COLO668 (cell line): Measurements from ENCODE around the gene DNAJA2.
A peak's percentile ranks its signal among the peaks of the same experiment; 100 is the strongest.

Experiments
- DNase-seq: peaks from one replicate; lab custom pipeline; 2025; ENCODE audit not compliant: unreplicated experiment; lab: John Stamatoyannopoulos, UW

The DNAJA2 gene

DNA sequence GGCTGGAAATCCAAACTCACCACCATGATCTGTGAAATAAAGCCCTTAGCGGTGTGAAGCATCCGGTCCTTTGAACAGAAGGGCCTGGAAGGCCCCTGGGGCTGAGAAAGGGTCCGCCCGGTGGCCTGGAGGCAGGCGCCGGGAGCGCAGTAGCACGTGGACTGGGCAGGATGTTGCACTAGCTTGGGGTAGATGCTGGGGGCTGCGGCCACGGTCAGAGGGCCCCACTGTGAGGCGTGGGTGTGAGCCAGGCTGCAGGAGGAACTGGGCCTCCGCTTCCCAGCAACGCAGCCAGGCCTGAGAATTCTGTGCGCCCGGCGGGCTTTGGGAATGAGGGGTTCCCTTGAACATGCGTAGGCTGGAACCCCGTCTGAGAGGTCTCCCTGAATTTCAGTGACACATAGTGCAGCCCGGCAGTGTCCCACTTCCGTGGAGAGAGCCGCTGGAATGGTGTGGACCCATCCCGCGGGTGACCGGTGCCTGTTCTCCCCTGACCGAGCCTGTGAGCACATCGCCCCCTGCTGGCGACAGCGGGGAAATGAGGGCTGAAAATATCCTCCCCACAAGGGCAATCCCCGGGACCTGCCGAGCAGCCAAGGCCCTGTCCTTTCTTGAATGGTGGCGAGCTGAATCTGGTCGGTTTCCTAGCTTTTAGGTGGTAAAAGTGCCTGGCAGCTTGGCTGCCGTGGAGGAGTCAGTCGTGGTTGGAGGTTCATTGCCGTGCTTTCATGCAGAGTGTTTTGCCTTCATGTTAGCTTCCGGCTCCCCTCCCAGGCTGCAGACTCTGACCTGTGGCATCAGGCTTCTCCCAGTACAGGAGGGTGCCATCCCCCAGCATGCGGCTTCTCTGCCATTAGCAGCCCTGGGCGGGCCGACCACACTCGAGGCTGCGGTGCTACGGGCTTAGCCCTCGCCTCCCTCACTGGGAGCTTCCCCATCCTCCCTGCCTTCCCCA is 43.8 kb downstream of the DNAJA2 start:
- peak; percentile 71 for DNase-seq

DNA sequence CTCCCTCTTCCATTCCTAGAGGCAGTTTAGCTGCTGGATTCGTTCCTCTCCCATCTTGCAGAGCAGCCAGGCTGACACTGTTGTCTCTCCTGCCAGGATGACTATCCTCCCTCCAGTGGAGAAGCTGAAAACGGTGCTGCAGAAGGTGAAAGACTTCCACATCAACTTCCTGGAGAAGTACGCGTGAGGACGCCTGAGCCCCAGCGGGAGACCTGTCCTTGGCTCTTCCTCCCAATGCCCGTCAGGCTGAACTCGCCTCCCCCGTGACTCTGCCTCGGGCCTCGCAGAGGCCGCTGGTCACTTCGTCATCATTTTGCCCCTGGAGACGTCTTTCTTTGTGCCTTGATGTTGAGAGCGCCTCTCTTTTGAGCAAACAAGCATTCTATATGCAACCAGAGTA is 44.7 kb downstream of the DNAJA2 start:
- no peak for DNase-seq

DNA sequence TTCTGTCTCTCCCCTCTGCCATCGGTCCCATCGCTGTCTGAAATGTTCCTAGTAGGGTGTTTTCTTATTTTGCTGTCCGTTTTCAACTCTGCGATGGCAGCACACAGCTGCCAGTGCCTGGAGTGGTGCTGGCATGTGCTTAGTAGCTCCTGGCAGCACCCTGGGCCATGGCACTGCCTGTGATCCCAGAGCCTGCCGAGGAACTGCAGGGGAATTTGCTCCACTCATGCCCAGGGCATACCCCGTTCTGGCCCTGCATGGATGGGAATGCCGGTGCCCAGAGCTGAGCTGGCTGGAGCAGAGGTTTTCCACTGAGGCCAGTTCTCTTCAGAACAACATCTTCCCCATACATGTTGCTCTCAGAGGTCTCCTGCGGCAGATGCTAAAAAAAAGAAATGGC is 46.2 kb downstream of the DNAJA2 start:
- DNase-seq, result no peak

DNA sequence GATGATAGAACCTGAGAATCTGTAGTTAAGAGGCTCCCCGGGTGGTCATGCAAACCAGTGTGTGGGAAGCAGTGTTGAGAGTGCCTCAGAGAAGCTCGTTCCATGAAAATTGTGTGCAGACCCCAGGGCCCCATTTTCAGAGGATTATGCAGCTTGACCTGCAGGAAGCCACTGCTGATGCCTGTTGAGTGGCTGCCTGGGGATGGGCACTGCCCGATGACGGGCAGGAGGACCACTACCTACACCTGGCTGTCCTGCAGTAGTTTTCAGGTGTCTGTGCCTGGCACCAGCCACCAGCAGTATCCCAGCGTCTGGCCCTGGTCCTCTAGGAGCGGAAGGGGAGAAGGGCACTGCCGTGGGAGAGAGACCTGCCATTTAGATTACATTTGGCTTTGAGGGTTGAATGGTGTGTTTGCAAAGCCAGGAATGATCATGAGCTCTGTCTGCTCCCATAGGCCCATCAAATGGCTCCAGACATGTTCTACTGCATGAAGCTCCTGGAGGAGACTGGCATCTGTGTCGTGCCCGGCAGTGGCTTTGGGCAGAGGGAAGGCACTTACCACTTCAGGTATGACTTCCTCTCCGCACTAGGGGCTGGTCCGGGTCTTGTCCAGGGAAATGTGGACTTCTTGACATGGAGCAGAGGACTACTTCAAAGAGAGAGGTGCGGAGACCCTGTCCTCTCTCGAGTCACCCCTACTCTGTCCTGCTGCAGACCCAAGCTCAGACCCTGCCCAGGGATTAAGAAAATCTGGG is 46.8 kb downstream of the DNAJA2 start:
- no peak for DNase-seq

DNA sequence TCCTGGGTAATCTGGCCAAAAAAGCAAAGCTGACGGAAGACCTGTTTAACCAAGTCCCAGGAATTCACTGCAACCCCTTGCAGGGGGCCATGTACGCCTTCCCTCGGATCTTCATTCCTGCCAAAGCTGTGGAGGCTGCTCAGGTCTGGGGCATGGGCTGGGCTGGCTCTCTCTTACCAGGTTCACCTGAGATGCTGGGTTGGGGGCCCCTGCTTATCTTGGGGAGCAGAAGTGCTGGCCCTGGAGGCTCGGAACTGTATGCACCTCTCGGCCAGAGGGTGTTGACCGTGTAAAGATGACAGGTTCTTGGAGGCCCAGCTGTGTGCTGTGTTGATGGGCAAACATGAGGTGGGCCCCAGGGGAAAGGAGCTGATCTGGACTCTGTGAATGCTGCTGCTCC is 49.1 kb downstream of the DNAJA2 start:
- DNase-seq, result no peak

DNA sequence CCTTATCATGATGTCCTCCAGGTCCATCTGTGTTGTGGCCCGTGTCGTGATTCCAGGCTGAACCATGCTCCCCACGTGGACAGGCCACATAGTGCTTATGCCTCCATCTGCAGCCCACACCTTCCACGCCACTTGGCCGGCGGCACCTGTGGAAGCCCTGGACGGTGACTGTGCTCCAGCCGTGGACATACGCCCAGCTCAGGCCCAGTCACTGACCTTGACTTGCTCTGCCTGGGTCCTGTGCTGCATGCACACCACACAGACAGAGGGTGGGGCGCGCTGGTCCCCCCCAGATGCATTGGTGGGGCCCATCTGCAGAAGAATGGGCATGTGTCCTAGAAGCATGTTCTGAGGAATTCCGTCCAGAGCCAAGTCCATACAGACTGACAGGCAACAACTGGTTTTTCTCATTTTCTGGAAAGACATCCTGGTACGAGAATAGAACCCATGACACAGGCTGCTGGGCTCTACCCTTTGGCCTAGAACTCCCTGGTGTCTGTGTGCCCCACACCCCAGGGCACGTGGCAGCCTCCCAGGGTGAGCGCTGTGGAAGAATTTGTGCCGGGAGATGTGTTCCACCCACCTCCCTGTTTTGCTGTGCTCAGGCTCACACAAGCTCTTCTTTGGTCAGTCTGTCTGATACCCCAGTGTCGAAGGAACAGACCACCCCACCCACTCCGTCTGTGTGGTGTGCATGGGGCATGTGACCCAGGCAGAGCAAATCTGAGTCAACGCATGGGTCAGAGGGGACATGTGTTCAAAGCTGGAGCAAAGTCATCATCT is 49.8 kb downstream of the DNAJA2 start:
- no peak for DNase-seq

DNA sequence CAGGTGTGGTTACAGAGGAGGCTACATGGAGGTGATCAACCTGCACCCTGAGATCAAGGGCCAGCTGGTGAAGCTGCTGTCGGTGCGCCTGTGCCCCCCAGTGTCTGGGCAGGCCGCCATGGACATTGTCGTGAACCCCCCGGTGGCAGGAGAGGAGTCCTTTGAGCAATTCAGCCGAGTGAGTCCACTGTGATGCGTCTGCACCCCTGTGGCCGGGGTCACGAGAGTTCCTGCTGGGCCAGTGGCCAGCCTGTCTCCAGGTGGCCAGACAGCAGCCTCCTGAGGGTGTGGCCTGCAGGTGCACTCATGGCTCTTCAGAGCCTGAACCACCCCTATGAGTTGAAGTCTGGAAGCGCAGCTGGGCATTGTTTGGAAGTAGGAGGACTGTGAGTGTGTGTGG is 51.2 kb downstream of the DNAJA2 start:
- peak; percentile 23 for DNase-seq

DNA sequence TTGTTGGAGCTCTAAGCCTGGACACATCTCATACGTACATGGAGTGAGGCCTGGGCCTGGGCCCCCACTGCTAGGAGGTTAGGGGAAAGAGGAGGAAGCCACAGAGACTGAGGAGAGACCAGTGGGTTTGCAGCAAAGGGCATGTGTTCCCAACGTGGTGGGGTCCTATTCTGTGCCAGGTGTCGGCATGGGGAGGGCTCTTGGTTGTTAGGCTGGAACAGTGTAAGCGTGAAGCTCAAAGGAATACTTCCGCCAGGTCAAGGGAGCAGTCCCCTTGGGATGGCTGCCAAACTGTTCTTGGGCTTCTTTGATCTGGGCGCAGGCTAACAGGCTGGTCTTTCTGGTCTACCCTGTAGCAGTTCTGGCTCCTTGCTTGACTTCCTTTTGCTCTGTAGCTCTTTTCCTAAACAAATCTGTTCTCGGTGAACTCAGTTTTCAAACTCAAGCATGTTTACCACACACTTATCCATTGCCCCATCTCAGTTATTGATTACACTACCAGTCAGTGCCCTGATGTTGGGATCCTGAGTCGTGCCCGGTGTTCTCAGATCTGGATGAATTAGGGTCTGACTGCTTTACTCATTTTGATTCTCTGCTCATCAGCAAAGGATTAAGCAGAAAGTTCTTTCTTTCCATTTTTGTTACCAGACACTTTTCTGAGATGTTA is 52.9 kb downstream of the DNAJA2 start:
- no peak for DNase-seq

DNA sequence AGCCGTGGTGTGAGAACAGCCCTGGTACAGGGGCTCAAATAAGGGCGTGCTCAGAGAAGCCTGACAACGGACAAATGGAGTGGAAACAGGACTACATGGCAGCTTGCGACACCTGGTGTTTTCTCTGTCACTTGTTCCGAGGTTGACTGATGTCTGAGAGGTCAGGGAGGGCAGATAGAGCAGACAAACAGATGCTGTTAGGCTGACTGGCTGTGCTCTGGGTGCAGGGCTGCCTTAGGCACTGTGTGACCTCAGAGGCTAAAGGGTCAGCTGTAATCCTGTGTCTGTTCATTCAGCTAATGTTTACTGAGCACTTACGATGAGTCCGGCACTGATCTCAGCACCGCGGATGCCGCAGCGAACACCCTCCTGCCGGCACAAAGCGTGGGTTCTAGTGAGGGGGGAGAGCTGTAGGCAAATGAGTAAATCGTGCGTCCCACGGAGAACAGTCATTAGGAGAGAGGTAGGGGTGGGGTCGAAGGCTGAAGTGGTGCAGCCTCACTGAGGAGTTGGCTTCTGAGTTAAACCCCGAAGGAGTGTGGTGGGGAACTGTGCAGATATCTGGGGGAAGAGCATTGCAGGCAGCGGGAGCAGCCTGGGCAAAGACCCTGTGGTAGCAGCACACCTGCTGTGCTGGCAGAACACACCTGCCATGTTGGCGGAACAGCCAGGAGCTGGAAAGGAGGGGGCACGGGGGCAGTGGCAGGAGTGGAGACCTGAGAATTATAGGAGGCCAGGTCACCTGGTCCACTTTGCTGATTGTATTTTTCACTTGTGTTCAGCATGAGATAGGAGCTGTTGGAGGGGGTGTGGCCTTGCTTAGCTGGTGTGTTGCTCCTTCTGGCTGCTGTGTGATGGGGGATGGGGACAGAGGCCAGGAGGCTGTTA is 54.3 kb downstream of the DNAJA2 start:
- DNase-seq, result peak; percentile 78

DNA sequence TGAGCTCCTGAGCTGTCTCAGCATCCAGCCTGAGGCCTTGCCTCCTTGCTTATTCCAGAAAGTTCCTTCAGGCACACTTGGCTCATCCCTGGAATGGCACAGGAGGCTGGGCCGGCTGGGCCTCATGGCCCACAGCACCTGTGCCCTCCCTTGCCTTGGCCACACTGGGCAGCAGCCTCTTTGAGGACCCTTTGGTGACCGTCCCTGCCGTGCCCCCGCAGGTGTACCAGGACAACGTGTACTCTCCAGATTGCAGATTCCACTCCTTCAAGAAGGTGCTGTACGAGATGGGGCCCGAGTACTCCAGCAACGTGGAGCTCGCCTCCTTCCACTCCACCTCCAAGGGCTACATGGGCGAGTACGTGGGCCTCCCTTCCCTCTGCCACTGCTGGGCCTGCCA is 55.1 kb downstream of the DNAJA2 start:
- DNase-seq, result no peak

DNA sequence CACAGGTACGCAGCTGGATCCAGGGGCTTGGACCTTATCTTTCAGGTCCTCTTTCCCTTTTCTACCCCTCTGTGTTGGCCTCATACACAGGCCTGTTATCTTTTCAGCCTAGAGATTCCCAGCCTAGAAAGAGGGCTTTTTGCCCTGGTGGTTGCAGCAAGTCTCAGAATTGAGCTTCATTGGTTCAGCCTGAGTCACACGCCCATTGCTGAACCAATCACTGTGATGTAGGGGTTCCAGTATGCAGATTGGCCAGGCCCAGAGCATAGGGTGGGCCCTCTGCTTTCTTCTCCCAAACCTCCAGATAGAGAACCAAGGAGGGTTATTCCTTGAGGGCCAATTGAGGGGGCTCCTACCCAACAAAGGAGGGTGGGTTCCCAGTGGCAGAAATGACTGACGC is 56.5 kb downstream of the DNAJA2 start:
- DNase-seq, result no peak

DNA sequence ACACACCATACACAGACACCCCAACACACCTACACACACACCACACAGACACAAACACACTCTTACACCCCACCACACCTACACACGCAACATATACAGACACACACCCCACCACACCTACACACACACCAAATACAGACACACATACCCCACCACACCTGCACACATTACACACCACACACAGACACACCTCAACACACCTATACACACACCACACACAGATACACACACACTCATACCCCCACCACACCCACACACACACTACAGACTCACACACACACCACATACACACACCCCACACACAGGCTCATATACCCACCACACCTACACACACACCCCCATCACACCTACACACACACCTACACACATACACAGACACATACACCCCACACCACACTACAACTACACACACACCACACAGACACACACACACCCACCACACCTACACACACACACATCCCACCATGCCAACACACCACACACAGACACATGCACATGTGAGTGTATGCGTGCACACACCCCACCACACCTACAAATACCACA is 57.9 kb downstream of the DNAJA2 start:
- no peak for DNase-seq

DNA sequence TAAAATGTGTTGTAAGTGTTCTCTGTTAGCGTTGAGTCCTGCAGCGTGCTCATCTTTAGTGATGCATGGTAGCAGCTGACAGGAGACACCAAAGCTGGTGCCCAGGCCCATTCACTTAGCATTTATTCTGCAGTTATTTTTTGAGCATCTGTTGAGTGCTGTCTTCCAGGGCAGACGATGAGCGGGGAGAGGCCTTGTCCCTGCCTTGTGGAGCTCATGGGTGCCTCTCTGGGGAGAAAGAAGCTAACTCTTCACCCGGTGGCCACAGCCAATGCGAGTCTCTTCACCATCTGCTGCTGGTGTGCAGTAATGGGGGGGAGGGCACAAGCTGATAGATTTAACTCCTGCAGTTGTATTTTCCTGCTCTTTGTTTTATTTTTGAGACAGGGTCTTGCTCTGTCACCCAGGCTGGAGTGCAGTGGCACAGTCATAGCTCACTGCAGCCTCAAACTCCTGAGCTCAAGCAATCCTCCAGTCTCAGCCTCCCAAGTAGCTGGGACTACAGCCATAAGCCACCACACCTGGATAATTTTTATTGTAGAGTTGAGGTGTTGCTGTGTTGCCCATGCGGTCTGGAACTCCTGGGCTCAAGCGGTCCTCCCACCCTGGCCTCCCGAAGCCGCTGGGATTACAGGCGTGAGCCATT is 58.8 kb downstream of the DNAJA2 start:
- no peak for DNase-seq

DNA sequence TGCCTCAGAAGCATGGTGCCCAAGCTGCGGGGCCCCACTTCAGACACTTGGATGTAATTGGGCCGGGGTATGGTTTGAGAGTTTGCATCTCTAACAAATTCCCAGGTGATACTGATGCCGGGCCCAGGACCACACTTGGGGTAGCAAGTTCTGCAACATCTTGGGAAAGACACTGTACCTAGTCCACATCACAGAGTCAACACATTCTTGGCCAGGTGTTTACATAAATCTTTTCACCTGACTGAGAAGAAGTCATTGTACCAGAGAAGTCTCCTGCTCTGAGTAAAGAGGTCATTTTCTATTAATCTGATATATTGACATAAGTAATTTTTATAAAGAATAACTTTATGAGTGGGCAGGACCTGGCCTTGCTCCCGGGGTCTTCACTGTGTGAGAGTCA is 61.8 kb downstream of the DNAJA2 start:
- DNase-seq, result no peak

DNA sequence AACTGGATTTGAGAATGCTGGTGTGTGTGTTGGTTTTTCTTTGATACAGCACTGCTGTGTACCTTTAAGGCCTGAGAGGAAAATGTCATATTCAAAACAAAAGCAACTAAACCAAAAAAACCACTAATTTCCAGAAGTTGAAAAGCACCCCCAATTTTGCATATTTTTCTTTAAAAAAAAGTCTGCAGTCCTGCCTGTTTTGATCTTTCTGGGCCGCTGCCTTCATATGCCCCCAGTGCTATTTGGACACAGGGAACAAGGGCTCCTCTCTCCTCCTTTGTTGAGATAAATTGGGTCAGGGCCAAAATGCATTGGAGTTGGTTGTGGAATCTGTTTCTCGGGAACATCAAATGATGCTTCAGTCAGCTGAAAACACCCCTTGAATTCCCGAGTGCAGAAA is 62.4 kb downstream of the DNAJA2 start:
- no peak for DNase-seq

DNA sequence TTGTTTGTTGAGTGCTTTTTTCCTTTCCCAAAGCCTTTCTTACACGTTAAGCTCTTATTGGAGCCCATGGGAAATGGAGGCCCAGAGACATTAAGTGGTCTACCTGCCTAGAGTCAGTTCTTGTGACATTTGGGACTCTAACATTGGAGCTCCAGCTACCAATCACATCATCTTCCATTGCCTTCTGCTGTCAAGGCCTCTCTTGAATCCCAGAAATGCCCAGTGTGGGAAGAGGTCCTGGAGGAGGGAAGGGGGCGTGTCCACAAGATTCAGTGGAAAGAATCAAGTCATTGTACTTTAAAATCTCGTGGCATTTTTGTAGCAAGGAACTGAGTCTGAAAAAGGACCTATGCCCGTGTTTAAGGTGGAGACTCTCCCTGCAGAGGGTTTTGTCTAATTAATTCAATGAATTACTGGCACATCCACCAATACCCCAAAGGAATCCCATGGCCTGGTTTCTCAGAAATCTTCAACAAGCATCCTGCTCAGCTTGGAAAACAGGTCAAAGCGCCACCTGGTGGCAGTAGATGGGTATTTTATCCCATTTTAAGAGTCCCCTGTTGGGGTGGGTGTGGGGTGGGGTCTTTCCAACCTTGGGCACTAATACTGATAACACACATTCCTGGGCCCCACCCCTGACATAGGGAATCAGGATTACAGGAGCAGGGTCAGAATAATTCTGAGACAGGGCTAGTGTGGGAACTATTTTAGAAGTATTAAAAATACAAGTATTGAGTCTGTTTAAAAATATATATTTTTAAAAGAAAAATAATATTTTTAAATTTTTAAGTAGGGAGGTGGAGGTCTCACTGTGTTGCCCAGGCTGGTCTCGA is 64.7 kb downstream of the DNAJA2 start:
- peak; percentile 60 for DNase-seq

DNA sequence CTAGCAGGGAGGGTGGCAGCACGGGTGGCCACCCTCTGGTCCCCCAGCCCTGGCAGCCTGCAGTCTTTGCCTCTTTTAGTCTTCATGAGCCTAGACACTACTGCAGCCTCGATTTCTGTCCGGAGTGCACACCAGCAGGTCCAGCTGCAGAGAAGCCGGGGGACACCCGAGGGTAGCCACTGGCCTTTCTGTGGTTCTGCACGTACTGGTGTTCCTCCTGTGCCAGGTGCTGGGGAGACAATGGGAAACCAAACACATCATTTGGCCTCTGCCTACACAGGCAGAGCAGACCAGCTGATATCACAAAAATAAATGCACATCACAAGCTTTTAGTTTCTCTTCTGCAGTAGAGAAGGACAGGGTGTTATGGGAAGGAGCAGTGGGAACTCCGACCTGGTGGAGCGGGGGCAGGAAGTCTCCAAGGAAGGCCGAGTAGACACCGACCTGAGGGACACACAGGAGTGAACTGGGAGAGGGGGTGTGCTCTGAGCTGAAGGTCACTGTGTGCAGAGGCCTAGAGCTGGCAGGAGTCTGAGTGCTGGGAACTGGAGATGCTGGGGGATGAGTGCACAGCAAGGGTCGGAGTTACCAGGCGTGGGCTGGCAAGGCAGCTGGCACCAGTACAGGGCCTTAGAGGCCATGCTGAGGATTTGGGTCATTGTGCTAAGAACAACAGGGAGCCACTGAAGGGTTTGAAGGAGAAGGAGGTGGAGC is 66.3 kb downstream of the DNAJA2 start:
- DNase-seq, result no peak
